ENCODE data around the gene FAM200B. TPM values are rescaled to one million over a fixed set of nuclear protein-coding genes. Genes with fewer than 3 reads are reported as not detected.

Gene FAM200B
- total RNA-seq, 1 donor from 2014 or later, result 12.1 TPM

- H3K27me3 ChIP-seq (ENCODE audit: control insufficient read depth, insufficient read depth, low read length), result no peaks in the 10 kb centered on the region
- DNase-seq (ENCODE audit: low read depth) (no peak), FAIRE-seq (no peak)
- H3K36me3 ChIP-seq (ENCODE audit: control insufficient read depth, insufficient read depth, low read length), result peaks cover 1% of the 10 kb centered on the region
- TF ChIP-seq CTCF (IDR thresholded peaks at IDR 0.05; ENCODE audit: insufficient read depth, low read length, severe bottlenecking), result no peak
- no peak overlapping the region for H3K4me3 ChIP-seq (ENCODE audit: low read depth, low read length)
Observed at GRCh38 chr4:15670576-15670975, 11.1 kb upstream of the FAM200B start.

DNA sequence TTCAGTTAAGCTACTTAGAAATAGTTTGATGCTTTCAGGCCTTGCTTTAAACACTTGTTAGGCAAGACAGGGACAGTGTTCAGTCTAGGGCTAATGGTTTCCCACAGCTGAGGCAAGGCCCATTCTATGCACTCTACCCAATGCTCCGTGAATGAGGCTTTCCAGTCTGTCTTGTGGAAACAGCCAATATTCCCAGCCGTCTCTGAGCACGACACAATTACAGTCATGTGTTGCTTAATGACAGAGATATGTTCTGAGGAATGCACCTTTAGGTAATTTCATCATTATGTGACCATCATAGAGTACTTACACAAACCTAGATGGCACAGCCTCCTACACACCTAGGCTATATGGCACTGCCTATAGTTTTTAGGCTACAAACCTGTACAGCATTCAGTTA, 9.5 kb upstream of the FAM200B start:
- TF ChIP-seq CTCF (IDR thresholded peaks at IDR 0.05; ENCODE audit: insufficient read depth, low read length, severe bottlenecking), result no peak
- H3K4me3 ChIP-seq (ENCODE audit: low read depth, low read length), result no peak overlapping the region
- no peak for DNase-seq (ENCODE audit: low read depth)
- FAIRE-seq, result no peak
- no peaks in the 10 kb centered on the region for H3K36me3 ChIP-seq (ENCODE audit: control insufficient read depth, insufficient read depth, low read length)
- no peaks in the 10 kb centered on the region for H3K27me3 ChIP-seq (ENCODE audit: control insufficient read depth, insufficient read depth, low read length)

- no peak for FAIRE-seq
- no peak for TF ChIP-seq CTCF (IDR thresholded peaks at IDR 0.05; ENCODE audit: insufficient read depth, low read length, severe bottlenecking)
- no peaks in the 10 kb centered on the region for H3K27me3 ChIP-seq (ENCODE audit: control insufficient read depth, insufficient read depth, low read length)
- no peak overlapping the region for H3K4me3 ChIP-seq (ENCODE audit: low read depth, low read length)
- DNase-seq (ENCODE audit: low read depth), result no peak
- no peaks in the 10 kb centered on the region for H3K36me3 ChIP-seq (ENCODE audit: control insufficient read depth, insufficient read depth, low read length)
Observed at GRCh38 chr4:15673337-15673736, 8.3 kb upstream of the FAM200B start.

GRCh38 chr4:15674046-15674445, 7.6 kb upstream of the FAM200B start:
- H3K27me3 ChIP-seq (ENCODE audit: control insufficient read depth, insufficient read depth, low read length), result no peaks in the 10 kb centered on the region
- no peaks in the 10 kb centered on the region for H3K36me3 ChIP-seq (ENCODE audit: control insufficient read depth, insufficient read depth, low read length)
- H3K4me3 ChIP-seq (ENCODE audit: low read depth, low read length), result no peak overlapping the region
- FAIRE-seq (no peak), DNase-seq (ENCODE audit: low read depth) (no peak)
- TF ChIP-seq CTCF (IDR thresholded peaks at IDR 0.05; ENCODE audit: insufficient read depth, low read length, severe bottlenecking), result no peak

DNA sequence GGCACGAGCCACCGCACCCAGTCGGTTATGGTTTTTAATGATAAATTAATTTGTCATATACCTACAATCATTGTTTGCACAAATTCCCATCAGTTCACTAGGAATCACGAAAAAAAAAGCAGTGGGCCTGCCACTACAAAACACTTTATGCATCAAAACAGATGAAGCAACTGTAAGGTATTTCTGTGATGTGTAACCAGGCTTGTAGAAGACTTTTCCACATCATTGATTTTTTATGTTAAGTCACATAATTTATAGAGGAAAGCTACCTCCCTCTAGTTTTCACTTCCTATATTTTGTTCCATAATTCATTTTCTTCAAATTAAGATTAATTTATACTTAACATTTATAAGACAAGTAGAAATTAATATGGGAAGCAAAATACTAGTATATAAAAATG, 6.7 kb upstream of the FAM200B start:
- Histone ChIP-seq H3K27me3 (ENCODE audit: control insufficient read depth, insufficient read depth, low read length) (no peaks in the 10 kb centered on the region), H3K36me3 (ENCODE audit: control insufficient read depth, insufficient read depth, low read length) (no peaks in the 10 kb centered on the region), H3K4me3 (ENCODE audit: low read depth, low read length) (no peak overlapping the region)
- TF ChIP-seq CTCF (IDR thresholded peaks at IDR 0.05; ENCODE audit: insufficient read depth, low read length, severe bottlenecking), result no peak
- no peak for FAIRE-seq
- DNase-seq (ENCODE audit: low read depth), result no peak

- FAIRE-seq (no peak), DNase-seq (ENCODE audit: low read depth) (no peak)
- H3K27me3 ChIP-seq (ENCODE audit: control insufficient read depth, insufficient read depth, low read length), result no peaks in the 10 kb centered on the region
- no peak for TF ChIP-seq CTCF (IDR thresholded peaks at IDR 0.05; ENCODE audit: insufficient read depth, low read length, severe bottlenecking)
- no peaks in the 10 kb centered on the region for H3K36me3 ChIP-seq (ENCODE audit: control insufficient read depth, insufficient read depth, low read length)
- H3K4me3 ChIP-seq (ENCODE audit: low read depth, low read length), result no peak overlapping the region
Observed at GRCh38 chr4:15675356-15675755, 6.3 kb upstream of the FAM200B start.
